Anterior cingulate cortex (tissue), 58 donors: Measurements from ENCODE around the gene RWDD1.
A peak's percentile ranks its signal among the peaks of the same experiment; 100 is the strongest.
"Not testable (repeated sequence)": the region's sequence is repeated elsewhere in the genome, so short reads cannot be mapped to it uniquely, and the experiment has no call there.

Source experiments
- DNase-seq, 58 donors: peaks; one replicate each; lab custom pipeline; 2025; lab: John Stamatoyannopoulos, UW

RWDD1 gene

GRCh38 chr6:116603916-116604315, 32.6 kb downstream of the RWDD1 start:
- not testable (repeated sequence) for DNase-seq

DNA sequence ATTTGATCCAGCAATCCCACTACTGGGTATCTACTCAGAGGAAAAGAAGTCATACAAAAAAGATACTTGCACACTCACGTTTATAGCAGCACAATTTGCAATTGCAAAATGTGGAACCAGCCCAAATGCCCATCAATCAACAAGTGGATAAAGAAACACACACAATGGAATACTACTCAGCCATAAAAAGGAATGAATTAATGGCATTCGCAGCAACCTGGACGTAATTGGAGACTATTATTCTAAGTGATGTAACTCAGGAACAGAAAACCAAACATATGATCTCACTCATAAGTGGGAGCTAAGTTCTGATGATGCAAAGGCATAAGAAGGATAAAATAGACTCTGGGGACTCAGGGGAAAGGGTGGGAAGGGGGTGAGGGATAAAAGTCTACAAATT, 33.6 kb downstream of the RWDD1 start:
- DNase-seq, result not testable (repeated sequence)

DNA sequence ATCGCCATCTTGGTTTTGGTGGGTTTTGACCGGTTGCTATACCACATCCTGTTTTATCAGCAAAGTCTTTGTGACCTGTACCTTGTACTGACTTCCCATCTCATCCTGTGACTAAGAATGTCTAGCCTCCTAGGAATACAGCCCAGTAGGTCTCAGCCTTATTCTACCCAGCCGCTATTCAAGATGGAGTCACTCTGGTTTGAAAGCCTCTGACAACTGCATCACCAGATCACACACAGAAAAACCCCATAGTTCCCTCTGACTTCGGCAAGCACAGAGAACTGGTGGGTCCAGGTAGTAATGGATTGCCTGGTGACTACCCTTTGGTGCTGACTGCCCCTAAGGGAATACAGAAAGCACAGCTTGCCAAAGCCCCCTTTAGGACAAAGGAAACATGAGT, 34.6 kb downstream of the RWDD1 start:
- no peak for DNase-seq

- no peak for DNase-seq
Measured at GRCh38 chr6:116611056-116611455, 39.8 kb downstream of the RWDD1 start.

GRCh38 chr6:116615937-116616736, 44.8 kb downstream of the RWDD1 start, which contains the start of gene RSPH4A:
Gene RSPH4A (plus strand): TSS chr6:116616479. CDS start chr6:116616624, 145 bp downstream.
- DNase-seq, result peak; percentile 8 to 95 (median 82)

- peak in 12 of 58 donors; percentile 1 to 45 (median 30) for DNase-seq
Measured at GRCh38 chr6:116616737-116617053, 45.4 kb downstream of the RWDD1 start.

GRCh38 chr6:116624036-116624805, 52.9 kb downstream of the RWDD1 start:
- no peak for DNase-seq

DNA sequence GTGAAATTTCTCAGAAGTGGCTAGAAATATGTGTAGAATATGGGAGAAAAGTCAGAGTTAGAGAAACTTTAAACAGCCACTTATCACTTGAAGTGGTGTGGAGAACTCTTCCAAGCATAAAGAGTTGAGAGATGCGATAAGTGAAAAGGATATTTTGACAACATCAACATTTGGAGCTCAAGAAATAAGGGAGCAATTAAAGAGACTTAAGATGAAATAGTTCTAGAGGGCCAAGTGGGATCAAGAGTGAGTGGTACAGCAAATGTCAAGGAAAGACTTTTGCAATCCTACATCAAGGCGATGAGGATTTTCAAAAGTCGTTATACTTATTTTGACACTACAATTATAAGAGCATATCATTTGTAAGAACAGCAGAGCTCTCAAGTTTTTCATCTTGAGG, 54.6 kb downstream of the RWDD1 start:
- DNase-seq, result no peak

- DNase-seq, result no peak
Measured at GRCh38 chr6:116629563-116629981, 58.3 kb downstream of the RWDD1 start.

DNA sequence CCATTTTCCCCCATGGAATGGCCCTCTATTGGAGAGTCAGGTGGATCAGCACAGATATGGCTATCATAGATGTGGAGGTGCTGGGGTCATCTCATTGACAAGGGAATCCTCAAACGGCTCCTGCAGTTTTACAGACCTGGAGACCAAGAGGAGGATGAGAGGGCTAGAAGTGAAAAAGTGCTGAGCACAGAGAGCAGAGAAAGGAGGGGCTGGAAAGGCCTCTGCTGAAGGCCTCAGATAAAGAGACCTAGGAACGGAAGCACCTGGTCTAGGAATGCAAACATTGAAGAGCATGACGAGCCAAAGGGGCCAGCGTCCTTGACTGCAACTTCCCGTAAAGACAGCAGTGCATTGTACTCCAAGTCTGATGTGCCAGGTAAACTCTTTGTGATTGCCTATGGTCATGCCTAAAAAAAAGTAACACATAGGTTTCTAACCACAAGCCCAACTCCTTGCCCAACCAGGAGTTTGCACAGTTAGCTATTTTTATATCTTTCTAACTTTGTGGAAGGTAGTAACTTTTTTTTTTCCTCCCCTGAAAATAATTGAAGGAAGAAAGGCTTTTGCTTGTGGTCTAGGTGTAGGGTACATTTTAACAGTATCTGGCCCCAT, 60.2 kb downstream of the RWDD1 start:
- DNase-seq, result no peak

DNA sequence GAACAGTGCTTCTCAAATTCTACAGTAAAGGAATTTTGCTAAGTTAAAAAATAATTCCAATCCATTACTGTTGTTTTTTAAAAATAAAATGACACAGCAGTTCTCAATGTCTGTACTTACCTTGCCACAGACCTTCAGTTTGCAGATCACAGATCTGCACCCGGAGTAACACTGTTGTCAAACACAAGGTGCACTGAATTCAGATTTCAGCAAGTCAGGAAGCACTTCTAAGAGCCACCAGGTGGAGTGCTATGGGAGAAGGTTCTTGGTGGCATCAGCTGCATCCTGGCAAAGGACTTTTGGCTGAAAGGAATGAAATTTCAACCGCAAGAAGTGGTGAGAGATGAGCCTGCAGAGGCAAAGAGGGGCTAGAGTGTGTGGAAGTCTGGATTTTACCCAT, 62.4 kb downstream of the RWDD1 start:
- DNase-seq, result no peak
